Panc1 (cell line): ENCODE measurements around the gene RALA. TPM values are rescaled to one million over a fixed set of nuclear protein-coding genes. Genes with fewer than 3 reads are reported as not detected.

Experiments used
- ATAC-seq: fragments of 200-7000 bp; cut with Tn5 transposase; 2 replicates; pipeline ENCODE4 v1.9.1; 2020; ENCODE audit warnings: mild to moderate bottlenecking, moderate library complexity
- BruUV-seq: library from RNA; stranded (reverse); fragments of 400-500 nt; replicated peaks from 2 replicates; lab custom pipeline; 2021; lab: Mats Ljungman, UMichigan
- CTCF ChIA-PET: fragments of 300-600 bp; sonication (Branson Sonifier 250); formaldehyde crosslinking; loops from one replicate; lab custom pipeline; 2022; ENCODE audit warnings: antibody characterized with exemption; lab: Charles Lee
- POLR2A ChIA-PET: fragments of 300-600 bp; sonication (Branson Sonifier 250); formaldehyde crosslinking; loops from one replicate; lab custom pipeline; 2022; ENCODE audit warnings: antibody characterized with exemption; lab: Charles Lee
- DNase-seq: peaks from one replicate; pipeline ENCODE4 v3.0.0-alpha.2; 2010; ENCODE audit warnings: low read depth, low spot score
- H3K27ac ChIP-seq: 2 replicates; pipeline ENCODE4 v1.5.1; 2011; ENCODE audit warnings: mild to moderate bottlenecking, low read length, inconsistent platforms
- H3K27me3 ChIP-seq: fragments of 200-500 bp; sonication (Bioruptor generic); 2 replicates; pipeline ENCODE4 v1.6.0; 2014; ENCODE audit warnings: low read length, inconsistent platforms; ENCODE audit not compliant: control insufficient read depth, insufficient read depth
- H3K36me3 ChIP-seq: fragments of 200-500 bp; sonication (Bioruptor generic); 2 replicates; pipeline ENCODE4 v1.5.1; 2014; ENCODE audit warnings: inconsistent platforms, mild to moderate bottlenecking, low read length, moderate library complexity; ENCODE audit not compliant: control insufficient read depth, insufficient read depth
- H3K4me1 ChIP-seq: 2 replicates; pipeline ENCODE4 v1.5.1; 2011; ENCODE audit warnings: inconsistent platforms, mild to moderate bottlenecking, low read length, moderate library complexity; ENCODE audit not compliant: control insufficient read depth, insufficient read depth
- H3K4me3 ChIP-seq, 2 experiments: 2 replicates each; pipeline ENCODE4 v1.5.1; 2011 to 2012; ENCODE audit warnings: low read depth in 2 of 2, low read length in 2 of 2, mild to moderate bottlenecking in 2 of 2, inconsistent platforms in 1 of 2, moderate library complexity in 1 of 2
- H3K9me3 ChIP-seq: fragments of 200-500 bp; sonication (Bioruptor generic); 2 replicates; pipeline ENCODE4 v1.5.1; 2014; ENCODE audit warnings: low read depth, mild to moderate bottlenecking, inconsistent platforms, low read length, moderate library complexity; ENCODE audit not compliant: control insufficient read depth, insufficient read depth
- POLR2AphosphoS5 ChIP-seq: IDR thresholded peaks from 2 replicates; pipeline ENCODE4 v1.6.1; 2012; ENCODE audit warnings: mild to moderate bottlenecking, low read depth, low read length, moderate library complexity
- SIN3A ChIP-seq: IDR thresholded peaks from 2 replicates; pipeline ENCODE4 v1.6.1; 2012; ENCODE audit warnings: low read depth, mild to moderate bottlenecking, low read length, moderate library complexity, borderline replicate concordance; ENCODE audit not compliant: insufficient read depth
- TCF7L2 ChIP-seq: IDR thresholded peaks from 2 replicates; pipeline ENCODE4 v1.6.1; 2011; ENCODE audit warnings: mild to moderate bottlenecking, low read depth, low read length, inconsistent platforms
- in situ Hi-C: cut with HindIII; loops from 2 replicates; pipeline ENCODE4 v1.10.0; 2016; ENCODE audit warnings: low sequenced_read_pairs, low pct_unique_long_range_greater_than_20kb
- intact Hi-C: fragments of 100-400 bp; cut with micrococcal nuclease; formaldehyde crosslinking; loops from one replicate; pipeline ENCODE4 v1.10.0; 2022; ENCODE audit not compliant: unreplicated experiment
- total RNA-seq: library from RNA; stranded (reverse); gene quantifications from one replicate; pipeline ENCODE4 v1.2.1, GENCODE V29; 2021; ENCODE audit not compliant: unreplicated experiment
- TF ChIP-seq, protein P1 (sequence below): fragments of 450-650 bp; IDR thresholded peaks from 2 replicates; pipeline ENCODE4 v1.5.1; 2017; ENCODE audit warnings: mild to moderate bottlenecking
- TF ChIP-seq, protein P2 (sequence below), 2 experiments: IDR thresholded peaks; 2 replicates each; pipeline ENCODE4 v1.6.1; 2011 to 2012; ENCODE audit warnings: low read depth in 2 of 2, control low read depth in 1 of 2, low read length in 1 of 2, mild to moderate bottlenecking in 1 of 2, moderate library complexity in 1 of 2; ENCODE audit not compliant: insufficient read depth in 1 of 2

The RALA gene
- total RNA-seq, 1 experiment from 2014 or later = 34.3 TPM

DNA sequence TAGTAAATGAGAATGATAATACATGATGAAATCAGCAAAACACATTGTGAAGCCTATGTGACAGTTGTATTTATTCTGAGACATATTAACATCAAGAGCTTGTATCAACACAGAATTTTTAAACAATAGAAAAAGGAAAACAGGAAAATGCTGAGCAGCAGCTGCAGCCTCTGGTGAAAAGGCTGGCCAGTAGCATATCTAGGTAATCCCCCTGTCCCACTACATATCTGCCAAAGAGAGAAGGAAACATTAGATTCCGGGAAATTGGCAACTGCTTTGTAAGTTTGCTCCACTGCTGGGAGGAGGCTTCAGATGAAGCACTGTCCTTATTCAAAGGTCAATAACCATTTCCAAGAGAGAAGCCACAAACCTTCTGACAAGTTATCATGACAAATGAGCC is 89.4 kb downstream of the RALA start:
- intact Hi-C loops (no loop called here), in situ Hi-C loops (no loop called here)
- no TSS peak for BruUV-seq
- Histone ChIP-seq H3K9me3 (peaks cover 9% of the 10 kb centered on the region; the same call in 1 of the 2 replicates), H3K27ac (no peak overlapping the region), H3K36me3 (no peaks in the 10 kb centered on the region), H3K27me3 (no peaks in the 10 kb centered on the region), H3K4me3 (no peak overlapping the region), H3K4me1 (no peaks in the 10 kb centered on the region)
- DNase-seq = no peak
- ChIA-PET CTCF (no interaction called here), POLR2A (no interaction called here)
- no peak for TF ChIP-seq SIN3A
- no peak for TF ChIP-seq POLR2AphosphoS5
- TF ChIP-seq, protein P1, sequence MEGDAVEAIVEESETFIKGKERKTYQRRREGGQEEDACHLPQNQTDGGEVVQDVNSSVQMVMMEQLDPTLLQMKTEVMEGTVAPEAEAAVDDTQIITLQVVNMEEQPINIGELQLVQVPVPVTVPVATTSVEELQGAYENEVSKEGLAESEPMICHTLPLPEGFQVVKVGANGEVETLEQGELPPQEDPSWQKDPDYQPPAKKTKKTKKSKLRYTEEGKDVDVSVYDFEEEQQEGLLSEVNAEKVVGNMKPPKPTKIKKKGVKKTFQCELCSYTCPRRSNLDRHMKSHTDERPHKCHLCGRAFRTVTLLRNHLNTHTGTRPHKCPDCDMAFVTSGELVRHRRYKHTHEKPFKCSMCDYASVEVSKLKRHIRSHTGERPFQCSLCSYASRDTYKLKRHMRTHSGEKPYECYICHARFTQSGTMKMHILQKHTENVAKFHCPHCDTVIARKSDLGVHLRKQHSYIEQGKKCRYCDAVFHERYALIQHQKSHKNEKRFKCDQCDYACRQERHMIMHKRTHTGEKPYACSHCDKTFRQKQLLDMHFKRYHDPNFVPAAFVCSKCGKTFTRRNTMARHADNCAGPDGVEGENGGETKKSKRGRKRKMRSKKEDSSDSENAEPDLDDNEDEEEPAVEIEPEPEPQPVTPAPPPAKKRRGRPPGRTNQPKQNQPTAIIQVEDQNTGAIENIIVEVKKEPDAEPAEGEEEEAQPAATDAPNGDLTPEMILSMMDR = no peak
- TF ChIP-seq, protein P2, sequence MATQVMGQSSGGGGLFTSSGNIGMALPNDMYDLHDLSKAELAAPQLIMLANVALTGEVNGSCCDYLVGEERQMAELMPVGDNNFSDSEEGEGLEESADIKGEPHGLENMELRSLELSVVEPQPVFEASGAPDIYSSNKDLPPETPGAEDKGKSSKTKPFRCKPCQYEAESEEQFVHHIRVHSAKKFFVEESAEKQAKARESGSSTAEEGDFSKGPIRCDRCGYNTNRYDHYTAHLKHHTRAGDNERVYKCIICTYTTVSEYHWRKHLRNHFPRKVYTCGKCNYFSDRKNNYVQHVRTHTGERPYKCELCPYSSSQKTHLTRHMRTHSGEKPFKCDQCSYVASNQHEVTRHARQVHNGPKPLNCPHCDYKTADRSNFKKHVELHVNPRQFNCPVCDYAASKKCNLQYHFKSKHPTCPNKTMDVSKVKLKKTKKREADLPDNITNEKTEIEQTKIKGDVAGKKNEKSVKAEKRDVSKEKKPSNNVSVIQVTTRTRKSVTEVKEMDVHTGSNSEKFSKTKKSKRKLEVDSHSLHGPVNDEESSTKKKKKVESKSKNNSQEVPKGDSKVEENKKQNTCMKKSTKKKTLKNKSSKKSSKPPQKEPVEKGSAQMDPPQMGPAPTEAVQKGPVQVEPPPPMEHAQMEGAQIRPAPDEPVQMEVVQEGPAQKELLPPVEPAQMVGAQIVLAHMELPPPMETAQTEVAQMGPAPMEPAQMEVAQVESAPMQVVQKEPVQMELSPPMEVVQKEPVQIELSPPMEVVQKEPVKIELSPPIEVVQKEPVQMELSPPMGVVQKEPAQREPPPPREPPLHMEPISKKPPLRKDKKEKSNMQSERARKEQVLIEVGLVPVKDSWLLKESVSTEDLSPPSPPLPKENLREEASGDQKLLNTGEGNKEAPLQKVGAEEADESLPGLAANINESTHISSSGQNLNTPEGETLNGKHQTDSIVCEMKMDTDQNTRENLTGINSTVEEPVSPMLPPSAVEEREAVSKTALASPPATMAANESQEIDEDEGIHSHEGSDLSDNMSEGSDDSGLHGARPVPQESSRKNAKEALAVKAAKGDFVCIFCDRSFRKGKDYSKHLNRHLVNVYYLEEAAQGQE (IDR thresholded peaks at IDR 0.05; ENCODE audit: insufficient read depth in 1 of 2, low read depth in 2 of 2, low read length in 1 of 2) = no peak
- no peak for TF ChIP-seq TCF7L2
- no peak for ATAC-seq

DNA sequence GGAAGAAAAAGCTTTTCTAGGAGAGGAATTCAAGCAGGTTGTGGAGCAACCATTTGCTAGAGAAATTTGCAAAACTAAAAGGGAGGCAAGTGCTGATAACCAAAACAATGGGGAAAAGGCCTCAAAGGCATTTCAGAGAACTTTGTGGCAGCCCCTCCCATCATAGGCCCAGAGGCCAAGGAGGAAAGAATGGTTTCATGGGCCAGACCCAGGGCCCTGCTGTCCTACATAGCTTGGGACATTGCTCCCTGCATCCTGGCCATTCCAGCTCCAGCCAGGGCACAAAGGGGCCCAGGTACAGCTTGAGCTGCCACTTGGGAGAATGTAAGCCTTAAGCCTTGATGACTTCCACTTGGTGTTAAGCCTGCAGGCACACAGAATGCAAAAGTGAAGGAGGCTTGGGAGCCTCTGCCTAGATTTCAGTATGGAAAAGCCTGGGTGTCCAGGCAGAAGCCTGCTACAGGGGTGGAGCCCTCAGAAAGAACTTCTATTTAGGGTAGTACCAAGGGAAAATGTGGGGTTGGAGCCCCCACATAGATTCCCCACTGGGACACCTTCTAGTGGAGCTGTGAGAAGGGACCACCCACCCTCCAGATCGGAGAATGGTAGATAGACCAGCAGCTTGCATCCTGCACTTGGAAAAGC is 91.2 kb downstream of the RALA start:
- ChIA-PET CTCF (no interaction called here), POLR2A (no interaction called here)
- in situ Hi-C loops = no loop called here
- H3K36me3 ChIP-seq = no peaks in the 10 kb centered on the region
- intact Hi-C loops = no loop called here
- H3K4me1 ChIP-seq = no peaks in the 10 kb centered on the region
- H3K27me3 ChIP-seq = no peaks in the 10 kb centered on the region
- no peak overlapping the region for H3K27ac ChIP-seq
- H3K4me3 ChIP-seq = no peak overlapping the region
- TF ChIP-seq POLR2AphosphoS5 = no peak
- TF ChIP-seq, protein P2 (IDR thresholded peaks at IDR 0.05; ENCODE audit: insufficient read depth in 1 of 2, low read depth in 2 of 2, low read length in 1 of 2) = no peak
- no peak for TF ChIP-seq TCF7L2
- TF ChIP-seq, protein P1 = no peak
- TF ChIP-seq SIN3A = no peak
- ATAC-seq = no peak
- H3K9me3 ChIP-seq = peaks cover 9% of the 10 kb centered on the region; the same call in 1 of the 2 replicates
- no peak for DNase-seq
- BruUV-seq = no TSS peak
